Stimulated activated CD4-positive, alpha-beta T cell treated with anti-CD3 and anti-CD28 coated beads, Interleukin-2, amount 100 ng/mL, for 48 hours (primary cell): ENCODE measurements around the gene CMTM3.
"Not testable (repeated sequence)": the region's sequence is repeated elsewhere in the genome, so short reads cannot be mapped to it uniquely, and the experiment has no call there.

Experiments
- DNase-seq, 2 donors: peaks; one replicate each; pipeline ENCODE4 v3.0.0-alpha.2; 2020

Gene CMTM3

GRCh38 chr16:66637806-66638205 is 33.3 kb downstream of the CMTM3 start:
- DNase-seq, result no peak

DNA sequence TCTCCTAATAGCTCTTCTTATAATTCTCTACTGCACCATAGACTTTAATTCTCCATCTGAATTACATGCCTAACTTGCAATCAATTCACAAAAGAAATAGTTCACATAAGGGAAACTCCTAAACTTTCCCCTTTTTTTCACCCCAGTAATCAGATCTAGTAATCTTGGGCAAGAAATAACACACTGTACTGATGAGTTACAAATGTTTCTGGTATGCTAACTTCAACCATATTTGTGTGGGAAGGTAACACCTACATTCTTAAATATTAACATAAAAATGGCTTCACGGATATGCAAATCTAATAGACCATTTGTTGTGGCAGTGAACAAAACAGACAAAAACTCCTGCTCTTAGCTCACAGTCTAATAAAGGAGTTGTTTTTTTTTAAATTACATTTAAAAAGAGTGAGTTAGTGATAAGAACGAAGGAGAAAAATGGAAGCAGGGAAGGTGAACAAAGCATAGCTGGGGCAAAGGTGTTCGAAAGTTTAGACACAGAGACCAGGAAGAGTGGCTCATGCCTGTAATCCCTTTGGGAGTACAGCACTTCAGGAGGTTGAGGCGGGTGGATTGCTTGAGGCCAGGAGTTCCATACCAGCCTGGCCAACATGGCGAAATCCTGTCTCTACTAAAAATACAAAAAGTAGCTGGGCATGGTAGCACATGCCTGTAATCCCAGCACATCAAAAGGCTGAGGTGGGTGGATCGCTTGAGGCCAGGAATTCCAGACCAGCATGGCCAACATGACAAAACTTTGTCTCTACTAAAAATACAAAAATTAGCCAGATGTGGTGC is 34.8 kb downstream of the CMTM3 start:
- no peak for DNase-seq

- no peak for DNase-seq
Measured at GRCh38 chr16:66640724-66641314, 36.3 kb downstream of the CMTM3 start.

GRCh38 chr16:66641387-66641786 is 36.9 kb downstream of the CMTM3 start:
- DNase-seq, result no peak

GRCh38 chr16:66647866-66648265 is 43.4 kb downstream of the CMTM3 start:
- no peak for DNase-seq

- no peak for DNase-seq
Measured at GRCh38 chr16:66649167-66649566, 44.7 kb downstream of the CMTM3 start.

DNA sequence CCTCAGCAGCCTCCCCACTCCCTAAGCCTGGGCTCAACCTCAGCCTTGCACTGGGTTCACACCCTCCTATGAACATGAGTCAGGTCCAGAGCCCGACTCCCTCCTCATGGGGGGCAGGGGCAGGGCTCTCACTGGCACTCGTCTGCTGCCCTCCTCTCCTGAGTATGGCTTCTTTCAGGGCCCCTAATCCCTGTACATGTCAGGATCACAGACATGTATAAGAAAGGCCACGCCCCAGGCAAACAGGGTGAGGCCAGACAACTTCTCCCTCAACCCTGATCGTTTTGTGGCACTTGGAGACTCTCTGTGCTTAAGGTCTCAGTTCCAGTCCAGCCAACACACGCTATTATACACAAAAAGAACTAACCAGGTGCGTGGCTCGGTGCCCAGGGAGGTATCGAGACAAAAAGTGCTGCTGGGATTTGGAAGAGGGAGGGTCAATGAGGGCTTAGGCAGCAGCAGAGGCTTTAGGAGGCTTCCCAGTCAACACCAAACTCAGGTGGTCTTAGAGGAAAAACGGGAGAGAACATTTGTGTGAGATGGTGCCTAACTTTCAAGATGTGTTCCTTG is 45.2 kb downstream of the CMTM3 start:
- DNase-seq, result no peak

- peak; percentile 76 to 78 for DNase-seq
Measured at GRCh38 chr16:66650707-66651473, 46.4 kb downstream of the CMTM3 start.

GRCh38 chr16:66651474-66651765 is 46.9 kb downstream of the CMTM3 start:
- no peak for DNase-seq

- no peak for DNase-seq
Measured at GRCh38 chr16:66651965-66652364, 47.5 kb downstream of the CMTM3 start.

GRCh38 chr16:66652661-66653360 is 48.3 kb downstream of the CMTM3 start:
- DNase-seq, result no peak

GRCh38 chr16:66653581-66654350 is 49.3 kb downstream of the CMTM3 start:
- no peak for DNase-seq

DNA sequence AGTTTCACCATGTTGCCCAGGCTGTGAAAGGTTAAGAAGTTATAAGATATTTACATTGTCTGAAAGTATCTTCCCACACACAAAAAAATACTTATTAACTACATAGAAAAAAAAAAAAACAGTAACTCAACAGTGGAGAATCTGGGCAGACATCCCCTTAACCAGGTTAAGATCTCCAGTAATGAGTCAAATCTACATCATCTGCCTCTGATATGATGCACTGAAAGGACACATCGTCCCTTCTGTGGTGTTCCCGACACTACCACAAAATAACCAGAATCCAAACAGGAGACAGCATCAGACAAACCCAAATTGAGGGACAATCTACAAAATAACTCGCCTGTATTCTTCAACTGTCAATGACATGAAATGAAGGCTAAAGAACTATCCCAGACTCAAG is 52.0 kb downstream of the CMTM3 start:
- no peak for DNase-seq

DNA sequence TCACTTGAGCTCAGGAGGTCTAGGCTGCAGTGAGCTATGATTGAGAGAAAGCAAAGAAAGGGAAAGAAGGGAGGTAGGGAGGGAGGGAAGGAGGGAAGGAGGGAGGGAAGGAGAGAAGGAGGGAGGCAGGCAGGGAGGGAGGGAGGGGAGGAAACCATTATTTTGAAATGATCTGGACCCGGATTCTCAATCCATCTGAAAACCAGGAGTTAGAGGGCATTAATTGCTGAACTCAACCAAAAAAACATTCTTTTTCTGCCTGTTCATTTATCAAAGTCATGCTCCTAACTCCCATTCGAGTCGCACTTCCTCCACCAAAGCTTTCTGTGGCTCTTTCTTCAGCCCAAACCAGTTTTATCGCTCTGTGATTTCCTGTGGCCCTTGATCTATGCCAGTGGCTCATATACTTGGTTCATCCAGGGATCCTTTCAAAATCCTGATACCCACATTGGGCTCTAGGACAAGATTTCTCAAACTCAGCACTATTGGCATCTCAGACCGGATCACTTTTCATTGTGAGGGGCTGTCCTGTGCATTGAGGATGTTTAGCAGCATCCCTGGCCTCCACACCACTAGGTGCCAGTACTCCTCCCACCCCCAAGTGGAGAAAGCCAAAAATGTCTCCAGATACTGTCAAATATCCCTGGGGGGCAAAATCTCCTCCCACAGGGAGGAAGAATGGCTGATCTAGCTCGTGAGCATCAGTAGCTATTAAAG is 53.8 kb downstream of the CMTM3 start:
- DNase-seq, result no peak

DNA sequence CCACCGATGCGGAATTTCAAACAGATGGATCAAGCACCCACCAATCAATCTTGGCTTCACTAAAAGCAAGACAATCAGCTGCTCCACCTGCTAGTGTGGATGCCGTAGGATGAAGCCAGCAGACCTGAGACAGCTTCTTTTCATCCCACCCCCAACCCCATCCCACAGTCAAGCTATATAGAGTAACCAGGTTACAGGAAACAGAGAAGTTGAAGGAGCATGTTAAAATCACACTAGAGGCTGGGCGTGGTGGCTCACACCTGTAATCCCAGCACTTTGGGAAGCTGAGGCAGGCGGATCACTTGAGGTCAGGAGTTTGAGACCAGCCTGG is 54.3 kb downstream of the CMTM3 start:
- DNase-seq, result no peak

- no peak for DNase-seq
Measured at GRCh38 chr16:66660422-66661209, 56.1 kb downstream of the CMTM3 start.

- DNase-seq, result no peak
Measured at GRCh38 chr16:66661210-66661560, 56.7 kb downstream of the CMTM3 start.

GRCh38 chr16:66661671-66662346 is 57.3 kb downstream of the CMTM3 start:
- DNase-seq, result not testable (repeated sequence)

- no peak for DNase-seq
Measured at GRCh38 chr16:66662445-66663194, 58.1 kb downstream of the CMTM3 start.
